Stimulated activated CD4-positive, alpha-beta T cell treated with anti-CD3 and anti-CD28 coated beads, TNF-alpha, amount 100 ng/mL, for 4 hours (primary cell): ENCODE results near the gene FUT8.

Experiments
- DNase-seq, 3 experiments: peaks; one replicate each; pipeline ENCODE4 v3.0.0-alpha.2; 2020; ENCODE audit warnings: low read depth in 3 of 3

FUT8 gene

DNA sequence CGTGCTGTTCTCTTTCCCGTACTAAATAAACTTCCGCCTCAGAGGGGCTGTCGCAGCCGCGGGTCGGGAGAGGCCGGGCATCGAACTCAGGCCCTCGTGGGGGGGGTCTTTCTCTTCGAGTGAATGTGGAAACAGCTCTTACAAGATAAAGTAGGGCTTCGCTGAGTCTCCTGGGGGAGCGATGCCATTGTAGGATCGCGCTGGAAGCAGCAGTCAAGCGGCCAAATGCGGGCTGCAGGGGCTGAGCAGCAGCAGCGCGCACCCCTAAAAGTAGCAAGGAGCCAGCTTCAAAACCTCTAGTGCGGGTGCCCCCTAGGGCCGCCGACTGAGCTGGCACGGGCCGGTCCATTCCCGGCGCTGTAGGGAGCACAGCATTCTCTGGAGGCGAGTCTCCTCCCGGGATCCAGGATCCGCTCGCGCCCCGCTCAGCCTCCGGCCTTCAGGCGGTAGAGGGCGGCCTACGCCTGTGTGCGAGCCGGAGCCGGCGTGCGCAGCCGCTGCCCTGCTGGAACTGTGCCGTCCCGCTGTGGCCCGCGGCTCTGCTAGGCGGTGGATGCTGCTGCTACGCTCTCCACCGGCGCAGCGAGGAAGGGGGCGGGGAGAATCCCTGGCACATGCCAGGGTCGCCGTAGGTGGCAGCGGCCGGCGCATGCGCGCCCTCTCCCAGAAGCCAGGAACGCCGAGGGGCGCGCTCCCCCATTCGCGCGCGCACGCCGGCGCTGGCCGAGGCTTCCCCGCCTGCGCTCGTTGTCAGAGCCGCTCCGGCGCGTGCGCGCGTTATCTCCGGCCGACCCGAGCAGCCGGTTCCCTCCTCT, at the start of gene FUT8:
Gene FUT8, plus strand, starts transcription at position 699 of the 815 bp plus-strand sequence. CDS start 148,834 bp downstream, outside the sequence.
- peak; percentile 90 to 94 (median 93) for DNase-seq

DNA sequence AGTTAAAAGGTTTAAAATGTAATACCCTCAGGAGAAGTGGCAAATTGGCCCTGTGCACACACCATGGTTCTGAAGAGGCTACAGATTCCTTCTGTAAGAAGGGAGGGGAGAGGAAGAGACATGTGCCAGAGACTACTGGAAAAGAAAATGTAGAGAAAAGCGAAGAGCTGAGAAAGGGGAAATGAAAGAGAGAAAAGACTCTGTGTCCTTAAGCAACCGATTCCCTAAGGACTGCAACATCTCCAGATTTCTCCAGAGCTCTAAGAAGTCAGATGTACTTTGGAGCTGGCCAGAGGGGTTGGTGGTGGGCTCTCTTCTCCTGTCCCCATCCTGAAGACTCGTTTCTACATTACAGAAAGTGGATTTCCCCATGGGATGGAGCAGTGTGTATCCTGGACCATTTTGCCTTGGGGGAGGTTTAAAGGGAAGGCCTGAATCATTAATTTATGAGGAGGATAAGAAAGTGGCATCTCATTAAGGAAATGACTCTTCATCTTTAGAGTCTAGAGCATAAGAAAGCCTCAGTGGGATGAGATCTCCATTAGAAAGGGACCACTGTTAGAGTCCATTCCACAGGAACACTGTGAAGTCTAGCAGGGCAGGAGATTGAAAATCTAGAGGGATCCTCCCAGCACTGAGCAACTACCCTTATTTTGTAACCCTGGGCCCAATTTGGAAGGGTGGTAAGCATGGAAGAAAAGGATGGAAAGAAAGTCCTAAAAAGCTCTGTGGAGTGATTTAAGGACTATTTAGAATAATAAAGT, 45.5 kb upstream of the FUT8 start:
- no peak for DNase-seq

DNA sequence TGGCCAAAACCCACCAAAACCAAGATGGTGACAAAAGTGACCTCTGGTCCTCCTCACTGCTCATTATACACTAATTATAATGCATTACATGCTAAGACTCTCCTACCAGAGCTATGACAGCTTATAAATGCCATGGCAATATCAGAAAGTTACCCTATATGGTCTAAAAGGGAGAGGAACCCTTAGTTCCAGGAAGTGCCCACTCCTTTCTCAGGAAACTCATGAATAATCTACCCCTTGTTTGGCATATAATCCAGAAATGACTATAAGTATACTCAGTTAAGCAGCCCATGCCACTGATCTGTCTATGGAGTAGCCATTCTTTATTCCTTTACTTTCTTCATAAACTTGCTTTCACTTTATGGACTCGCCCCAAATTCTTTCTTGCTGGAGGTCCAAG, 43.0 kb upstream of the FUT8 start:
- DNase-seq: no peak

DNA sequence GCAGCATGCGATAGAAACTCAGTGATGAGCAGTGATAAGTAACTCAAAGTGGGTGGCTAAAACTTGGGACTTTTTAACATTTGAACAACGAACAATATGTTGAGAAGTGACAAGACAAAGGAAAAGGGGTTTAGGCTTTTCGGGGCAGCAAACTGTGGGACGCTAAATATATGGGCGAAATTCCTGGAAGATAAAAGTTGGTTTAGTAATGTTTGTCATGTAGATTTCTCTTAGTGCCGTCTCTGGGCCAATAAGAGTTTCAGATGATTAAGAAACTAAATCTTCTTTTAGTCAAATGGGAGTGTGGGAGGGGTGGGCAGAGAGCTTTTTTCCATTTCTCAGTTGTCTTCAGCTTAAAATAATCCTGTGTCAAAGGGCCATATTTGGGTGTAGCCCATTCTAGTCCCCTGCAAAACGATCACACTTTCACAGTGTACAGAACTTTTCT, 41.7 kb upstream of the FUT8 start:
- no peak for DNase-seq

DNA sequence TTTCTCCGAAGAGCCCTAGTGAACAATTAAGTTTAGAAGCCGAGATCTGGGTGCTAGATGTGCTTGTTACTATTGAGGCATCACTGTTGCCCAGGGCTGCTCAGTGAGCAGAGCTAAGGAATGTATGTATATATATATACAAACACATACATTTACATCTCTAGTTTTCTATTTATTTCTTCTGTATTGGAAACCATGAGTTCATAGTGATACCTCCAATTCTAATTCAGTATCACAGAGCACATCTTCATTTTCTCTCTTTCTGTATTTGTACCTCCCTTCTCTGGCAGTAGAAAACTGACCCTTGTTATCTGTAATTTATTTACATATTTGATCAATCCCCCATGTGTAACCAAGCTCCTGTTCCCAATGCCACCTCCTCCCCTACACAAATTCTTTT, 40.7 kb upstream of the FUT8 start:
- no peak for DNase-seq

DNA sequence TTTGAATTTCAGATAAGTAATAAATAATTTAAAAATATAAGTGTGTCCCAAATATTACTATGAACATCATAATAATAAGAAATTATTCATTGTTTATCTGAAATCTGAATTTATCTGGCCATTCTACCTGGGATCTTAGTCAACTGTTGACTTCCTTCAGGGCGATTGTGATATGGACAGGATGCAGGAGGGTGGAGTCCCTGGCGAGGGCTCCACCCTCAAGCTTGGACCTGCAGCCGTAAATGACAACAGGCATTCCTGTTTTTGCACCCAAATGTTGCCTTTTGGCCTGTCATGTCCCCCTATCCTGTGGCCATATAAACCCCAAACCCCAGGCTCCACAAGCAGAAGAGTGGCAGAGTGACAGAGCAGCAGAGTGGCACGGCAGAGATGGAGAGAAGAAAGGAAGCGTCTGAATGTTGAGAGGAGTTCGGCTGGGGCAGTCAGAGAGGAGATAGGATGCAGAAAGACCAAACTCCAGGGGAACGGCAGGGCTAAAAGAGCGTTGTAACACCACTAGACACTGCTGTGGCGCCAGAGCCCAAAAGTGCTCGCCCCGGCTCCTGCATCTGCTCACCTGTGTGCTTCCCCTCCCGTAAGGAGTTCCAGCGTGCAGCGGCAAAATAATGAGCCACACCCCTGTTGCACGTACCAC, 39.4 kb upstream of the FUT8 start:
- DNase-seq: no peak

DNA sequence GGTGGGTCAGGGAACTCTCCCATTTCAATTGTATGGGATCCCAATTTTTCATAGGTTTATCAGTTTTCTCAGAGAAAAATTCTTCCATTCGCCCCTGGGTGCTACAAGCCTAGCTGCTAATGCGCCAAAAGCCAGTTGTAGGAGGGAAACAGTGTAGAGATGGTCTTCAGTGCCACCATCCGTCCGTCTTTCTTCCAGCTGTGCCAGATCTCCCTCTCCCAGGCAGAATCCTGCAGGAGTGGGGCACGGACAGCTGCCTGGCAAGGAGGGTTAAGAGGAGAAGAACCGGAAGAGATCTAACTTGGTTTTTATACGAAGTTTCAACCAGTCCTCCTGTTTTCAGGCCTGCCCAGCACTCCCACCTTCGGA, 38.9 kb upstream of the FUT8 start:
- DNase-seq: no peak

DNA sequence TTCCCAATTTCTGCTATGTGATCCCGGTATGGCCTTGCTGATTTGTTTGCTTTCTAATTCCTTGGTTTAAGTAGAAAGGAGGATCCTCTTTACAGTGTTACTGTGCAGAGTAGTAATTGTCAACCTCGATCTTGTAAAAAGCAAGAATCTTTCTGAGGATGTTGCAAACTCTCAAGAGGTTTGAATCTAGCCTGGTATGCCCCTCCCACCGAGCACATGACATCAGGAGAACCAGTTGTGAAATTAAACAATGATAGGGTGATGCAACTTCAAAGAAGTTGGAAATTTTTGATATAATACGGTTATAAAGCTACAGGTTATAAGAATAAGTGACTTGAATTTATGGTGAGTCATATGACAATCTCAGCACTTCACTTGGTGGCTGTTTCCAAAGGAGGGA, 35.0 kb upstream of the FUT8 start:
- DNase-seq: no peak

DNA sequence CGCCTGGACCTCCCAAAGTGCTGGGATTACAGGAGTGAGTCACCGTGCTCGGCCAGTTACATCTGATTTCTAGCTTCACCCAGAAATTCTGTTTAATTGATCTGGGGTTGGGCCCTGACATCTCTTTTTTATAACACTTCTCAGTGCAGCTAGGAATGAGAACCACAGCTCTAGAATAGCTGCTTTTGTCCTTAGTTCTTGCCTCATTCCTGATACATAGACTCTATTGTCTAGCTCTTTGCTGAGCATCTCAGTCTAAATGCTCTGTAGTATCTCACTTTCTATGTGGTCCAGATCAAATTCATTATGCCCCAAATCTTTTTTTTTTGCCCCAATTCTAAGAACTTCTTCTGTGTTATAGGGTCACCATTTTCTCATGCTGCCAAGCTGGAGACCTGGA, 29.9 kb upstream of the FUT8 start:
- DNase-seq: no peak

DNA sequence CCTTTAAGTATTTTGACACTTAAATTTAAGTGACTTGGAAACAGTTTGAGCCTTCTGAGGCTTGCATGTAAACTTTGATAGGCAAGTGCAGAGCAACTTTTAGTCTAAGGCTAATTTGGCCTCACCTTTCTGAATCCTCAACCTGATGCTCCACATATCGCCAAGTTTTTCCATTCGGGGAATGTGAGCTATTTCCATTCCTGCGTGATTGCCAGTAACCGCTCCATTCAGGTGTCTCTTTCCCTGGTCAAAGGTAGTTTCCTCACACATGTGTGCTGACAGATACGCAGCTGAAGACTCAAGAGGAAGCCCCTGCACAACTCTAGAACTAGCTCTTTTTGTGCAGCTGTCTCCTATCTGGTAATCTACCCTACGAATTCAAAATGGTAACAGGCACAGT, 25.4 kb upstream of the FUT8 start:
- no peak for DNase-seq

DNA sequence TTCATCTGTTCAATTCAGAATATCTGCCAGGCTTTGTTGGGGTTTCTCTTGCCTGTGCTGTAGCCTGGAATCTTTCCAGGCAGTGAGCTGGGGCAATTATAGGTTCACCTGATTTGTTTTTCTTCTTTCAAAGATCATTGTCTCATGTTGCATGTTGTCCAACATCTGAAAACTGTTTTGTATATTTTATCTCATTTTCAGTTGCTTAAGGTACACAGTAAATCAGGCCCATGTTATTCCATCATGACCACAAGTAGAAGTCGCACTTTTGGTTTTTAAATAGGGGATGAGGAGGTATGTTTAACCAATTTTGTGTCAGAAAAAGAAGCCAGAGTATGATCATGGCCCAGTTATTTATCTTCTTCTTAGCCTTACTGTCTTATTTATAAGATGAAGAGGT, 24.9 kb upstream of the FUT8 start:
- no peak for DNase-seq

DNA sequence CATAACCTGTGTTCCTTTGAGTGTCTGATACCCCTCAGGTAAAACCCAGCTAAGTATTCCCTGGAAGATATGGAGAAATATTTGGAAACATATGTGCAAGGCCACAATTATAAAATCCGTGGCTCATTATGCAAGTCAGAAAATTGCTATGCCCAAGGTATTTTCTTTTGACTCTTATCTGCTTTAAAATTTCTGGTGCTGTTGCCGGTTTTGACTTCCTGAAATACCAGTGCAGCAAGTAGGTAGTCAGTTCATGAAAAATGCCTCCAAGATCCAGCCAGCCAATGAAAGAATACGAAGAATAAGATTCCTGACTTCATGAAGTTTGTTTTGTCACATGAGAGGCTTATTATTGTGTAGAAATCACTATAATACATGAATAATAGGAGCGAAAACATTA, 20.2 kb upstream of the FUT8 start:
- DNase-seq: no peak

DNA sequence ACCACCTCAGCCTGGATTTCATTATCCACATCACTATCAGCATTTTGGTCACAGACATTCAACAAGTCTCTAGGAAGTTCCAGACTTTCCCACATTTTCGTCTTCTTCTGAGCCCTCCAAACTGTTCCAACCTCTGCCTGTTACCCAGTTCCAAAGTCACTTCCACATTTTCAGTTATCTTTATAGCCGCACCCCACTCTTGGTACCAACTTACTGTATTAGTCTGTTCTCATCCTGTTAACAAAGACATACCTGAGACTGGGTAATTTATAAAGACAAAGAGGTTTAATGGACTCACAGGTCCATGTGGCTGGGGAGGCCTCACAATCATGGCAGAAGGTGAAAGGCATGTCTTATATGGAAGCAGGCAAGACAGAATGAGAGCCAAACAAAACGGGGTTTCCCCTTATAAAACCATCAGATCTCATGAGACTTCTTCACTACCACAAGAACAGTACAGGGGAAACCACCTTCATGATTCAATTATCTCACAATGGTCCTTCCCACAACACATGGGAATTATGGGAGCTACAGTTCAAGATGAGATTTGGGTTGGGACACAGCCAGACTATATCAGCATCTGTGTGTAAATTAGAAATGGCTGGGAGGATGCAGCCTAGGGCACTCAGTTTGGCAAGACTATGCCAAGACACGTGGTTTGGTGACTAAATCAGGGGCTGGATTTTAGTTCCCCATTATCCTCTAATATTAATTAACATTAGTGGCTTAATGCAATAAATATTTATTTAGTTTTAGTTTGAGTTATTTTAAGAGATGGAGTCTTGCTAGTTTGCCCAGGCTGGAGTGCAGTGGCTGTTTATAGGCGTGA, 16.2 kb upstream of the FUT8 start:
- no peak for DNase-seq

DNA sequence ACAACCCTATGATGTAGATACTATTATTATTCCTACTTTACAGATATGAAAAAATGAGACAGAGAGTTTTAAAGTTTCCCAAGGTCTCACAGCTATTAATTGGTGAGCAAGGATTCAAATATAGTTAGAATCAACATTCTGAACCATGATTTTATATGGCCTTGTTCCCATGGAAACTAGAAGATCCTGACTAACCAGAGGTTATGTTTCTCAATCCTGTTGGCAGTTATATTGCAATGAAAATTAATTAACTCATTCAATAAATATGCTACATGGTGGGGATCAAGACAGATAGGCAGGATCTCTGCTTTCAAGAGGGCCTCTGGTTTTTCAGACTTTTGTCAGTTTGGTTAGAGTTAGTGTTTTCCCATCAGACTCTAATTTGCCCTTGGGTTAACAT, 9.3 kb upstream of the FUT8 start:
- DNase-seq: no peak

DNA sequence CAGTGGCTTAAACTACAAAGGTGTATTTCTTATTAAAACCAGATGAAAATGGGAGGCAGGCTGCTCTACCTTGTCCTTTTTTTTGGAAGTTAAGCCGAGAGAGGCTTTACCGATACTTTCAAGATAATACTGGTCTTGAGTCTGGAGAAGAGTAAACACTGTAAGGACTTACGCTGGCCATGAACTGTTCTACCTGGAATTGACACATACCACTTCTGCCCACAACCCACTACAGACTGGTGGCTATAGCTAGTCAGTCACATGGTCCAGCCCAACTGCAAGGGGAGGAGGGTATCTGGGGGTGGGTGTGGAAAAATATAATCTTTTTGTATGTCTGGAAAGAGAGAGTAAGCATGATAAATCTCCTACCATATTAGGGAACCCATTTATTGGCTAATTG, 4.4 kb upstream of the FUT8 start:
- no peak for DNase-seq

DNA sequence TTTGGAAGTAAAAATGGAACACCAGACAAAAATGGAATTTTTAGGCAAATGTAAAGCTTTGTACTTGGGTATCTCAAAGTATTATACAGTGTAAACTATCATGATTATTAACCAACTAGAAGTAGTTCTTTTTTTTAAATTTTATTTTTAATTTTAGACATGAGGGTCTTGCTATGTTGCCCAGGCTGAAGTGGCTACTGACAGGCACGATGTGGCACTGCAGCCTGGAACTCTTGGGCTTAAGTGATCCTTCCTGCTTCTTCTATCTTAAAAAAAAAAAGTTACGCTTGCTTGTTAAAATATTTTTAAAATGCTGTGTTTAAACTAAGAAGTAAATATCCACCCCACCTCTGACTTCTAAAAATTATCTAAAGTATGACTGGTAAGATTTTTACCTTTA, 1.9 kb upstream of the FUT8 start:
- no peak for DNase-seq

DNA sequence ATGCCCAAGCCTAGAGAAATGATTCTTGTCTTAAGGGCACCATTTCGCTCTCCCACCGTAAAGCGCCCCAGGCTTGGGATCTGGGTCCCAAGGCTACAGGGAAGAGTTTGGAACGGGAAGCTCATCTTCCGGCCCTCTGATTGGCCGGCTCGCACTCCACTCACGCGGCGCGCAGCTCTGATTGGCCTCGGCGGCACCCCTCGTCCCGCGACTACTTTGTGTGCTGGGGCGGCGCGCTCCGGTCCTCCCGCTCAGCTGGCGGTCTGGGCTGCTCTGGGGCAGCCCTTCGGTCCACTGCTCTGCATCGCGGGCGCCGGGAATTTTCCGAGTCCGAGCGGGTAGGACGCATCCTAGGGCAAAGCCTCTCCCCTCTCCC, 886 bp upstream of the FUT8 start:
- DNase-seq: peak; percentile 65 to 72 (median 66)

DNA sequence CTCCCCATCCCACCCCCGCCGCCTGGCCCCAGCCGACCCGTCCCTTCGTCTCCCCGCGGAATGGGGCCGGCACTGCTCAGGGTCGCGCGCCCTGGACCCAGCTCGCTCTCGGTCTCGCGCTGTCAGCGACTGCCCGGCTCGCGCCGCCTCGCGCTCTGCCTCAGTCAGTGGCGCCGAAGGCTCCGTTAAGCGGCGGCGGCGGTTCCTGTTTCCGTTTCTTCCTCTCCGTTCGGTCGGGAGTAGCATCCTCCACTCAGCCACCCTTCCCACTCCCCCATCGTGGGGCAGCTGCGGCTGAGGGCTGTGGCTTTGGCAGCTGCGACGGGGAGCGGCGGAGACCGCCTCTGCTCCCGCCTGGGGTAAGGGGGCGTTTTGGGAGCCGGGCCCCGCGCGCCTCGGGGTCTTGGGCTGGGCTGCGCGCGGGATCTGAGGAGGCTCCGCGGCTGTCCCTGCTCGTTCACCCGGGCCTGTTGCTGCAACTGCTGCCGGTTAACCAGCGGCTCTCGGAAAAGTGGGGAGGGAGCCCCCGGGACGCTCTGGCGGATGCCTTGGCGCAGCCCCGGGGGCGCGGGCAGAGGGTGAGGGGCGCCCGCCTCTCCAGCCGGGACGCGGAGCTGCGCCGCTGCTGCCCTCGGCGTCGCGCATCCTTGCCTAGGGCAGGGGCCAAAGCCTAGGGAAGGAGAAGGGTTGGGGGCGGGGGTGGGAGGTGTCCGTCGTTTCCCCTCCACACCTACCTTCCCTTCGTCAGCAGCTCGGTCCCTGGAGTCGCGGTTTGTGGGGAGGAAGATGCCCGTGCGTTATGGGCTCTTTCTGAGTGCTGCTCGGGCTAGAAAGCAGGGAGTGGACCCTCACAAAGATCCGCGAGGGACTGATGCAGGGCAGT, 567 bp downstream of the FUT8 start:
- peak in 2 of 3 experiments; percentile 35 to 57 for DNase-seq

DNA sequence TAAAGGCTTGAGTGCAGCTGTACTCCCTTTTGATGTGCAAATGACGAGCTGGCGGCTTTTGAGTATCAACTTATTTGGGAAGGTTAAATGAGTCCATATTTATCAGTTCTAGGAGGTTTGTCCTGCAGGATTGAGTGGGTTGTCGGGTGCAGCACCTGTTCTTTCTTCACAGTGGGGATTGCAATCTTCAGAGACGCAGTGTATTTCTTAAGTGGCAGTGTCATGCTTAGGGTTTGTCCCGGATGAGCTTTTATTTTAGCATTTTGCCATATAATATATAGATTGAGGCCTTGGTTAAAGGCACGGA, 1.2 kb downstream of the FUT8 start:
- DNase-seq: no peak

DNA sequence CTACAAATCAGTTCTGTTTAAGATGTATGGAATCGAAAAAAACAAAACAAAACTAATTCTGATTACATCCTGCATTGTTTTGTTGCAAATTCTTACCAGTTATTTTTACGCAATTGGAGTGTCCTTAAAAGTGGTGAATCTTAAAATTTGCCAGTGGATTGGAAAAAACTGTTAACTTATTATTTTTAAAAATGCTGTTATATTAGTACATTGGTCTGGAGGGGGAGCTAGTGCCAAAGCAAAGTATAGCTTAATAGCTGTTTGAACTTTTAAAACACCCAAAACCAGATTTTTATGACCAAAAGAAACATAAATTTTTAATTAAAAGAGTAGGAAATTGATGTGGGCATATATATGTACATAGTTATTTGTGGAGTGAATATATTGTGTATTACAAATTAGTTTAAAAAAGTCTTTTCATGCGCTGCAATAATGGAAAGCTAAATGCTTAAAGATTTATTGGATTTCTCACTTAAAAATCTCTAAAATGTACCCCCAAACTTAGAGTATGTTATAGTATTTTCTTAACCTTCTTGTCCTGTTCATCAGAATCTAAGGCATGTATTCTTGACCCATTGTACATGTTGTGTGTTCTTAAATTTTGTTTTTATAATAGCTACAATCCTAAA, 2.5 kb downstream of the FUT8 start:
- DNase-seq: no peak

DNA sequence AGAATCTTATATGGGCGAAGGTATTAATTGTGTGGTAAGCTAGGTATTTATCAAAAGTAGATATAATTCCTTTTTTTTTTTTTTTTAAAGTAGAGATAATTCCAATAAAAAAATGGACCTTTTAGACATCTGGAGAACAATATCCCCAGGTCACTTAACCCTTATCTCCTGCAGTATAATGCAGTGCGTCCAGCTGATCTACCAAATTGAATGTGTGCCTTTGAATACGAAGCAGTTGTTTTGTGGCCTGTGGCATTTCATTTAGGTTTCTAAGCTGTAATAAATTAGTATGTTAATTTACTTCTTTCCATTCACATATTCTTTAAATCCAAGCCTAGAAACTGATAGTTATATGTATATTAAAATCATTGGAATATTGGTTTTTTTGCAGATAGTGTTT, 3.1 kb downstream of the FUT8 start:
- no peak for DNase-seq
